Stimulated activated CD4-positive, alpha-beta T cell treated with anti-CD3 and anti-CD28 coated beads, Interleukin-4, amount 100 ng/mL, for 24 hours (primary cell): Measurements from ENCODE around the gene KRIT1.
A peak's percentile ranks its signal among the peaks of the same experiment; 100 is the strongest.
"Not testable (repeated sequence)": the region's sequence is repeated elsewhere in the genome, so short reads cannot be mapped to it uniquely, and the experiment has no call there.

ENCODE experiments used
- DNase-seq: peaks from one replicate; pipeline ENCODE4 v3.0.0-alpha.2; 2020

Gene KRIT1

GRCh38 chr7:92245487-92246359 is at the start of gene KRIT1, which contains the start of gene ANKIB1:
Gene KRIT1, minus strand, starts transcription at chr7:92245914. Its CDS starts 3,779 bp downstream, at chr7:92242135.
Gene ANKIB1, plus strand, starts transcription at chr7:92245974. Its CDS starts 49,005 bp downstream, at chr7:92294979.
- DNase-seq, result peak; percentile 88

GRCh38 chr7:92295391-92295790 is 49.7 kb upstream of the KRIT1 start:
- DNase-seq, result no peak

- DNase-seq, result no peak
Observed at GRCh38 chr7:92293896-92294590, 48.3 kb upstream of the KRIT1 start.

- DNase-seq, result no peak
Observed at GRCh38 chr7:92292981-92293380, 47.3 kb upstream of the KRIT1 start.

GRCh38 chr7:92289321-92289720 is 43.6 kb upstream of the KRIT1 start:
- DNase-seq, result no peak

- DNase-seq, result no peak
Observed at GRCh38 chr7:92282930-92283329, 37.2 kb upstream of the KRIT1 start.

- DNase-seq, result no peak
Observed at GRCh38 chr7:92282221-92282814, 36.6 kb upstream of the KRIT1 start.

- DNase-seq, result no peak
Observed at GRCh38 chr7:92281031-92281430, 35.3 kb upstream of the KRIT1 start.

- DNase-seq, result no peak
Observed at GRCh38 chr7:92279396-92280031, 33.8 kb upstream of the KRIT1 start.

- DNase-seq, result no peak
Observed at GRCh38 chr7:92276460-92276864, 30.7 kb upstream of the KRIT1 start.

- DNase-seq, result no peak
Observed at GRCh38 chr7:92275327-92275726, 29.6 kb upstream of the KRIT1 start.

GRCh38 chr7:92268921-92269320 is 23.2 kb upstream of the KRIT1 start:
- DNase-seq, result no peak

- DNase-seq, result no peak
Observed at GRCh38 chr7:92266415-92267241, 20.9 kb upstream of the KRIT1 start.

GRCh38 chr7:92260248-92260781 is 14.6 kb upstream of the KRIT1 start:
- no peak for DNase-seq

- no peak for DNase-seq
Observed at GRCh38 chr7:92259610-92260247, 14.0 kb upstream of the KRIT1 start.

- DNase-seq, result no peak
Observed at GRCh38 chr7:92259062-92259461, 13.3 kb upstream of the KRIT1 start.

GRCh38 chr7:92255308-92255707 is 9.6 kb upstream of the KRIT1 start:
- no peak for DNase-seq

GRCh38 chr7:92254800-92255199 is 9.1 kb upstream of the KRIT1 start:
- DNase-seq, result not testable (repeated sequence)

GRCh38 chr7:92253251-92253650 is 7.5 kb upstream of the KRIT1 start:
- DNase-seq, result no peak

GRCh38 chr7:92251181-92251580 is 5.5 kb upstream of the KRIT1 start:
- no peak for DNase-seq

GRCh38 chr7:92250603-92251002 is 4.9 kb upstream of the KRIT1 start:
- DNase-seq, result no peak
